PFSK-1 (cell line): ENCODE measurements around the gene PLXNA3.

Experiments used
- SIN3A ChIP-seq: IDR thresholded peaks from 2 replicates; pipeline ENCODE4 v1.6.1; 2012; ENCODE audit warnings: mild to moderate bottlenecking, low read length, moderate library complexity, borderline replicate concordance; ENCODE audit not compliant: insufficient read depth
- TAF1 ChIP-seq: IDR thresholded peaks from 2 replicates; pipeline ENCODE4 v1.6.1; 2012; ENCODE audit warnings: low read length, control low read depth, borderline replicate concordance; ENCODE audit not compliant: insufficient read depth

DNA sequence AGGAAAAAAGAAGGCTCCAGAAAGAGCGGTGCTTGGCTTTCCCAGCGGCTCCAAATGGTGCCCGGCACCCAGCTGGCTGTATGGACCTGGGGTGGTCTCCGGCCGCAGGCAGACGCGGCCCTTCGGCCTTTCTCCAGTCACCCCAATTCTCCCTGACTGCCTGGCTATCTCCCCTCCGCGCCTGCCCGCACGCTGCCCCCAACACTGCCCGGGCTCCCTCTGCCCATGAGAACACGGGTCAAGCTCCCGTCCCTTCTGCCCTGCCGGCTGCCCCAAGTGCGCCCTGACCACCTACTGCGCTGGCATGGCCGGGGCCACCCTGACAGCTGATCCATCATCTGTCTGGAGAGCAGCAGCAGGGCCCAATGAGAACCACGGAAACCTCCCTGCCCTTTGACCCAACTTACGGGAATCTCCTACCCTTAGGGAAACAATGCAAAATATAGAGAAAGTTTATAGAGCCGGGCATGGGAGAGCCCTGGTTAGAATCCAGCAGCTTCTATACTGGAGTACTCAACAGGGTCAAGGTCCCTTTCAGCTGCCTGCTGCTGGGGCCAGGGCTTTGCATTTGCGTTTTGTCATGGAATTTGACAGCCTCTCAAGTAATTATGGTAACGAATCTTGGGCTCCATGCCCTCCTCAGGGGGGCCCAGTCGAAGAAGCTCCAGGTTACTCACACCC is 59.2 kb downstream of the PLXNA3 start:
- TF ChIP-seq SIN3A: no peak
- no peak for TF ChIP-seq TAF1
